ENCODE results near the gene GABBR2. TPM values are rescaled to one million over a fixed set of nuclear protein-coding genes. Genes with fewer than 3 reads are reported as not detected.

Gene GABBR2
- total and polyA plus RNA-seq, 12 donors, result 0.17 to 9.0 (median 3.7) TPM

- H3K4me3 ChIP-seq, result no peak overlapping the region
- H3K27ac ChIP-seq, result no peak overlapping the region
- H3K4me1 ChIP-seq (replicated peaks in 1 of 2), result no peaks in the 10 kb centered on the region
- no peak for TF ChIP-seq POLR2A (IDR thresholded peaks at IDR 0.05)
- TF ChIP-seq CTCF (IDR thresholded peaks at IDR 0.05), result no peak
- WGBS, 4 donors, result 61 to 67% (median 65%) methylated on average over 5 to 6 of the region's 6 CpGs
- intact Hi-C loops (cut with DNase I), result no loop called here
- no peaks in the 10 kb centered on the region for H3K36me3 ChIP-seq (replicated peaks in 1 of 2)
- H3K9me3 ChIP-seq (replicated peaks in 1 of 3), result no peaks in the 10 kb centered on the region
- no peaks in the 10 kb centered on the region for H3K27me3 ChIP-seq
- DNase-seq, result no peak
These were observed 316.9 kb downstream of the GABBR2 start for GRCh38 chr9:98391867-98392266.

- Histone ChIP-seq H3K27ac (no peak overlapping the region), H3K4me1 (replicated peaks in 1 of 2) (no peaks in the 10 kb centered on the region), H3K4me3 (no peak overlapping the region), H3K27me3 (no peaks in the 10 kb centered on the region), H3K36me3 (replicated peaks in 1 of 2) (no peaks in the 10 kb centered on the region), H3K9me3 (replicated peaks in 1 of 3) (no peaks in the 10 kb centered on the region)
- DNase-seq, result no peak
- intact Hi-C loops (cut with DNase I), result no loop called here
- 87 to 95% (median 90%) methylated on average over 7 of the region's 7 CpGs for WGBS, 4 donors
- no peak for TF ChIP-seq POLR2A (IDR thresholded peaks at IDR 0.05)
- no peak for TF ChIP-seq CTCF (IDR thresholded peaks at IDR 0.05)
These were observed 317.3 kb downstream of the GABBR2 start for GRCh38 chr9:98391406-98391805.

- Histone ChIP-seq H3K36me3 (replicated peaks in 1 of 2) (no peaks in the 10 kb centered on the region), H3K27me3 (no peaks in the 10 kb centered on the region), H3K4me3 (no peak overlapping the region), H3K9me3 (replicated peaks in 1 of 3) (no peaks in the 10 kb centered on the region), H3K4me1 (replicated peaks in 1 of 2) (no peaks in the 10 kb centered on the region), H3K27ac (no peak overlapping the region)
- intact Hi-C loops (cut with DNase I), result no loop called here
- WGBS, 4 donors, result 89 to 98% (median 94%) methylated on average over 3 of the region's 3 CpGs
- TF ChIP-seq POLR2A (IDR thresholded peaks at IDR 0.05) (no peak), CTCF (IDR thresholded peaks at IDR 0.05) (no peak)
- no peak for DNase-seq
These were observed 323.0 kb downstream of the GABBR2 start for GRCh38 chr9:98385751-98386150.

GRCh38 chr9:98383758-98384157, 325.0 kb downstream of the GABBR2 start:
- WGBS, 4 donors, result 63 to 86% (median 73%) methylated on average over 3 to 4 of the region's 4 CpGs
- intact Hi-C loops (cut with DNase I), result no loop called here

More at GRCh38 chr9:98383758-98384157, 325.0 kb downstream of the GABBR2 start:
- H3K9me3 ChIP-seq (replicated peaks in 1 of 3), result no peaks in the 10 kb centered on the region
- no peaks in the 10 kb centered on the region for H3K27me3 ChIP-seq
- peaks cover 0 to 6% of the 10 kb centered on the region in 2 donors for H3K4me1 ChIP-seq (replicated peaks in 1 of 2)
- H3K4me3 ChIP-seq, result no peak overlapping the region
- DNase-seq, result no peak
- H3K27ac ChIP-seq, result no peak overlapping the region
- no peaks in the 10 kb centered on the region for H3K36me3 ChIP-seq (replicated peaks in 1 of 2)
- TF ChIP-seq POLR2A (IDR thresholded peaks at IDR 0.05), result no peak
- no peak for TF ChIP-seq CTCF (IDR thresholded peaks at IDR 0.05)

Measured in adrenal gland (tissue), 12 donors.